Transverse colon (tissue), 4 donors: ENCODE results near the gene HIVEP1. TPM values are rescaled to one million over a fixed set of nuclear protein-coding genes. Genes with fewer than 3 reads are reported as not detected.

Experiments used
- DNase-seq: peaks from one replicate; pipeline ENCODE4 v3.0.0-alpha.2; 2019
- H3K27ac ChIP-seq, 4 donors: fragments of 200-600 bp; sonication (generic); 2 replicates each; pipeline ENCODE4 v1.5.1; 2016 to 2018; ENCODE audit warnings: inconsistent platforms in 4 of 4
- H3K27me3 ChIP-seq: fragments of 200-600 bp; sonication (generic); 2 replicates; pipeline ENCODE4 v1.5.1; 2017; ENCODE audit warnings: inconsistent platforms
- H3K36me3 ChIP-seq, 4 donors: fragments of 200-600 bp; sonication (generic); 2 replicates each; pipeline ENCODE4 v1.5.1; 2017 to 2019; ENCODE audit warnings: inconsistent platforms in 4 of 4
- H3K4me1 ChIP-seq, 4 donors: fragments of 200-600 bp; sonication (generic); 2 replicates each; pipeline ENCODE4 v1.5.1; 2017 to 2020; ENCODE audit warnings: inconsistent platforms in 4 of 4
- H3K4me3 ChIP-seq, 4 donors: fragments of 200-600 bp; sonication (generic); 1 replicate in 1 of 4; 2 replicates in 3 of 4; pipeline versions ENCODE4 v1.5.1 to v1.6.1; 2017 to 2019; ENCODE audit warnings: inconsistent platforms in 4 of 4
- H3K9me3 ChIP-seq, 2 donors: fragments of 200-600 bp; sonication (generic); 2 replicates each; pipeline ENCODE4 v1.5.1; 2017 to 2019; ENCODE audit warnings: inconsistent platforms in 2 of 2
- EP300 ChIP-seq: sonication (generic); formaldehyde crosslinking; IDR thresholded peaks from one replicate; pipeline ENCODE4 v1.6.1; 2017; ENCODE audit warnings: antibody characterized with exemption, low read depth
- POLR2A ChIP-seq: fragments of 450-650 bp; IDR thresholded peaks from one replicate; pipeline ENCODE4 v1.6.1; 2016; ENCODE audit warnings: antibody characterized with exemption, mild to moderate bottlenecking, moderate library complexity
- POLR2AphosphoS5 ChIP-seq, 3 donors: sonication (generic); formaldehyde crosslinking; IDR thresholded peaks; one replicate each; pipeline ENCODE4 v1.6.1; 2016; ENCODE audit warnings: antibody characterized with exemption in 3 of 3
- WGBS, 2 donors: methylation state at CpG; one replicate each; pipeline ENCODE4 v1.1.5; 2018; ENCODE audit warnings: low coverage in 1 of 2; 5-methylcytosine and 5-hydroxymethylcytosine counted together
- in situ Hi-C, 4 donors: fragments of 200-750 bp; cut with MboI; loops; one replicate each; pipeline versions ENCODE4 v1.15.0 to v1.15.1; 2017; ENCODE audit warnings: low sequenced_read_pairs in 3 of 4, low pct_ligation_motif_present in 1 of 4, low pct_unique_long_range_greater_than_20kb in 1 of 4
- intact Hi-C: fragments of 100-400 bp; cut with DNase I; formaldehyde crosslinking; loops from one replicate; pipeline ENCODE4 v1.15.1; 2023; ENCODE audit warnings: low total_unique reads
- total RNA-seq, 4 donors: library from RNA; depleted of rRNA; stranded (reverse); fragments of >200 nt; gene quantifications; one replicate each; pipeline ENCODE4 v1.1.0, GENCODE V29; 2016
- TF ChIP-seq, protein P1 (sequence below), 5 experiments: fragments of 200-600 bp in 3 of 5; fragments of 450-650 bp in 2 of 5; sonication (generic) in 3 of 5; IDR thresholded peaks; 1 replicate in 2 of 5; 2 replicates in 3 of 5; pipeline ENCODE4 v1.5.1; 2016 to 2017; ENCODE audit warnings: antibody characterized with exemption in 5 of 5, inconsistent platforms in 3 of 5, mild to moderate bottlenecking in 2 of 5, moderate library complexity in 1 of 5

Gene HIVEP1
- total RNA-seq, 4 donors from 2014 or later, result 18.9 to 90.9 (median 30.5) TPM

DNA sequence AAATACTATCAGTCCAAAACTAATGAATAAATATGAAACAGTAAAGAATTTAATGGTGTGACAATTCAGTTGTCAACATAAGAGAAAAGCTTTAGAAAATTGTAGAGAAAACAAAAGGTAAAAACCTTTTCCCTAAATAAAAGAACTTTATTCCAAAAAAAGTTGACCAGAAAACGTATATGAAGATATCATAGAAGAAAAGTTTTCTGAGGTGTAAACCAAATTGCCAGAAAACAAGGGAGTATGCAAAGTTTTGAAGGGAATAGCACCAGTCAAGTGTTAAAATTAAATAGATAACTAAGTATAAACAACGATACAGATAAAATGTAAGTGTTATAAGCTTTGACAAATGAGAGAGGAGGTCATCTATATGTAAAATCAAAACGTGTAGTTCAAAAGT is 104.9 kb downstream of the HIVEP1 start:
- 89 to 91% methylated on average over 3 of the region's 3 CpGs for WGBS, 2 donors
- in situ Hi-C loops, result no loop called here

DNA sequence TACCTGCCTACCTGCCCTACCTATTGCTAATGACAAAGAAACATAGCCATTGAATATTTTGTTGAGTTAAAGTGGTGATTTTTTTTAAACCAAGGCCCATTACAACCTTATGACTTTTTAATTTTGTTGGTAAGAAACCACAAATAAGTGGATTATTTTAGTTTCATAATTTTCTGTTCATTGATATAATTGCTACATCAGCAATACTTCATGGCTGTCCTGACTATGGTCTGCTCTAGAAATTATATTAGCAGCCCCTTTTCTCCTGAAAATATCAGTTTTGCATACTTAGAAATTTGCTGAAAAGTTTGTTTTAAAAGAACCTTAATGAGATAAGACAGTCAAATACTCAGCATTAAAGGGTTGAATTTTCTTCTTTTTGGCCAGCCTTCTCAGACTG is 106.5 kb downstream of the HIVEP1 start:
- TF ChIP-seq EP300 (no peak), POLR2A (no peak), POLR2AphosphoS5 (IDR thresholded peaks at IDR 0.05) (no peak)
- TF ChIP-seq, protein P1, sequence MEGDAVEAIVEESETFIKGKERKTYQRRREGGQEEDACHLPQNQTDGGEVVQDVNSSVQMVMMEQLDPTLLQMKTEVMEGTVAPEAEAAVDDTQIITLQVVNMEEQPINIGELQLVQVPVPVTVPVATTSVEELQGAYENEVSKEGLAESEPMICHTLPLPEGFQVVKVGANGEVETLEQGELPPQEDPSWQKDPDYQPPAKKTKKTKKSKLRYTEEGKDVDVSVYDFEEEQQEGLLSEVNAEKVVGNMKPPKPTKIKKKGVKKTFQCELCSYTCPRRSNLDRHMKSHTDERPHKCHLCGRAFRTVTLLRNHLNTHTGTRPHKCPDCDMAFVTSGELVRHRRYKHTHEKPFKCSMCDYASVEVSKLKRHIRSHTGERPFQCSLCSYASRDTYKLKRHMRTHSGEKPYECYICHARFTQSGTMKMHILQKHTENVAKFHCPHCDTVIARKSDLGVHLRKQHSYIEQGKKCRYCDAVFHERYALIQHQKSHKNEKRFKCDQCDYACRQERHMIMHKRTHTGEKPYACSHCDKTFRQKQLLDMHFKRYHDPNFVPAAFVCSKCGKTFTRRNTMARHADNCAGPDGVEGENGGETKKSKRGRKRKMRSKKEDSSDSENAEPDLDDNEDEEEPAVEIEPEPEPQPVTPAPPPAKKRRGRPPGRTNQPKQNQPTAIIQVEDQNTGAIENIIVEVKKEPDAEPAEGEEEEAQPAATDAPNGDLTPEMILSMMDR (IDR thresholded peaks at IDR 0.05), result no peak
- in situ Hi-C loops, result no loop called here
- Histone ChIP-seq H3K36me3 (peaks cover 0 to 17% (median 0%) of the 10 kb centered on the region in 4 donors), H3K27ac (peak overlapping the region in 1 of 4 donors; percentile 4), H3K4me1 (peaks cover 0 to 12% (median 7%) of the 10 kb centered on the region in 4 donors), H3K9me3 (no peaks in the 10 kb centered on the region), H3K27me3 (no peaks in the 10 kb centered on the region), H3K4me3 (no peak overlapping the region)
- intact Hi-C loops, result no loop called here
- no peak for DNase-seq

More for the DNA sequence above, 104.9 kb downstream of the HIVEP1 start:
- DNase-seq, result no peak
- TF ChIP-seq POLR2AphosphoS5 (IDR thresholded peaks at IDR 0.05), result no peak
- no peak for TF ChIP-seq EP300
- TF ChIP-seq POLR2A, result no peak
- TF ChIP-seq, protein P1 (IDR thresholded peaks at IDR 0.05), result no peak
- Histone ChIP-seq H3K36me3 (peaks cover 0 to 17% (median 0%) of the 10 kb centered on the region in 4 donors), H3K27ac (no peak overlapping the region), H3K27me3 (no peaks in the 10 kb centered on the region), H3K4me3 (no peak overlapping the region), H3K4me1 (peaks cover 0 to 12% (median 7%) of the 10 kb centered on the region in 4 donors), H3K9me3 (no peaks in the 10 kb centered on the region)
- intact Hi-C loops, result no loop called here

DNA sequence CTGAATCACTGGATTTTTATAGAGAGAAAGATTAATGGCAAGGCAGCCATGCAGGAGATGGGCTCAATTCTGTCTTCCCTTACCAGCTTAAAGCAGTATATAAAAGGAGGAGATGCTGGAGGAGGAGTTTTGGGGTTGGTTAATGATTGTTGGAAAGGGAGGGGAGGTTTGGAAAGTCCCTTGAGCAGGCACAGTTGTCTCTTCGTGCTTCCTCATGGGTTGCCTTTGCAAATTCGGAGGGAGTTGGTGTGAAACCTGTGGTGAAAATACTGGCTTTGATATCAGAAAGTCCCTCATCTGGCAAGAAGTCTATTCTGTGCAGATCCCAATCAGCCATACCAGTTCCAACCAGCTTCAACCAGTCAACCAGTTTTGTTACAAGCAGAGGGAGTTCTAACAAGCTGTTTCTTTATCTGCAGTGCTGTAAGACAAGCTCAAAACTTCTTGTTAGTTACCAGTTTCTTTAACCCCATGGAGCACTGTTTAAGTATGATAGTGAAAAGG is 107.0 kb downstream of the HIVEP1 start:
- 26 to 27% methylated on average over 2 of the region's 2 CpGs for WGBS, 2 donors
- DNase-seq, result no peak
- Histone ChIP-seq H3K36me3 (peaks cover 0 to 17% (median 0%) of the 10 kb centered on the region in 4 donors), H3K4me3 (no peak overlapping the region), H3K27me3 (no peaks in the 10 kb centered on the region), H3K4me1 (peaks cover 0 to 12% (median 7%) of the 10 kb centered on the region in 4 donors), H3K27ac (peak overlapping the region in 2 of 4 donors; percentile 4 to 7), H3K9me3 (no peaks in the 10 kb centered on the region)
- intact Hi-C loops (no loop called here), in situ Hi-C loops (no loop called here)
- TF ChIP-seq EP300 (no peak), POLR2AphosphoS5 (IDR thresholded peaks at IDR 0.05) (no peak), POLR2A (no peak)
- TF ChIP-seq, protein P1 (IDR thresholded peaks at IDR 0.05), result no peak

DNA sequence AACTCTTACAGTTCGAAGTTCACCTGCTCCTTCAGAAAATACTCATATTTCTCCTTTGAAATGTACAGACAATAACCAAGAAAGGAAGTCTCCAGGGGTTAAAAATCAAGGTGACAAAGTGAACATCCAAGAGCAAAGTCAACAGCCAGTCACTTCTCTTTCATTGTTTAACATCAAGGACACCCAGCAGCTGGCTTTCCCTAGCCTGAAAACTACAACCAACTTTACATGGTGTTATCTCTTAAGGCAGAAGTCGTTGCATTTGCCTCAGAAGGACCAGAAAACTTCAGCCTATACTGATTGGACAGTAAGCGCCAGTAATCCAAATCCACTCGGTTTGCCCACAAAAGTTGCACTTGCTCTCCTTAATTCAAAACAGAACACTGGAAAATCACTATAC is 113.3 kb downstream of the HIVEP1 start:
- Histone ChIP-seq H3K27me3 (no peaks in the 10 kb centered on the region), H3K4me1 (no peaks in the 10 kb centered on the region), H3K9me3 (no peaks in the 10 kb centered on the region), H3K4me3 (no peak overlapping the region), H3K36me3 (peaks cover 0 to 10% (median 2%) of the 10 kb centered on the region in 4 donors), H3K27ac (no peak overlapping the region)
- intact Hi-C loops (no loop called here), in situ Hi-C loops (no loop called here)
- no peak for DNase-seq
- TF ChIP-seq, protein P1 (IDR thresholded peaks at IDR 0.05), result no peak
- no peak for TF ChIP-seq POLR2AphosphoS5 (IDR thresholded peaks at IDR 0.05)
- no peak for TF ChIP-seq POLR2A
- no peak for TF ChIP-seq EP300
- WGBS, 2 donors, result 89 to 91% methylated on average over 4 of the region's 4 CpGs
